K562 (cell line): ENCODE data around the gene MROH2B. TPM values are rescaled to one million over a fixed set of nuclear protein-coding genes. Genes with fewer than 3 reads are reported as not detected.

Experiments
- ATAC-seq: fragments of 200-7000 bp; cut with Tn5 transposase; 3 replicates; pipeline ENCODE4 v1.9.1; 2020; ENCODE audit warnings: moderate library complexity
- BruUV-seq: library from RNA; stranded (reverse); fragments of 400-500 nt; replicated peaks from 2 replicates; lab custom pipeline; 2021; lab: Mats Ljungman, UMichigan
- CTCF ChIA-PET: fragments of 300-600 bp; formaldehyde crosslinking; extraction: SDS; loops from one replicate; lab custom pipeline; 2021; ENCODE audit warnings: low intra/inter-chr PET ratio; lab: Yijun Ruan, JAX
- POLR2A ChIA-PET: fragments of 300-600, 350-650 bp; sonication (Branson Sonifier 250); formaldehyde crosslinking; extraction: SDS; loops from one replicate; lab custom pipeline; 2021; ENCODE audit warnings: antibody characterized with exemption, inconsistent platforms; lab: Yijun Ruan, JAX
- DNase-seq, 4 experiments: peaks; one replicate each; pipeline versions ENCODE4 v3.0.0 to v3.0.0-alpha.2; 2011 to 2018; ENCODE audit warnings: low spot score in 3 of 4, mixed read lengths in 3 of 4; ENCODE audit errors: extremely low read depth in 1 of 4
- FAIRE-seq: peaks from 2 replicates; lab custom pipeline; 2011; peaks lifted over from hg19 to GRCh38; lab: Jason Lieb, UNC
- H2AFZ ChIP-seq: 2 replicates; pipeline ENCODE4 v1.6.0; 2011; ENCODE audit warnings: low read depth, low read length, control low read depth, inconsistent platforms
- H3K27ac ChIP-seq: fragments of 200-600 bp; 3 replicates; pipeline ENCODE4 v1.8.0; 2011; ENCODE audit warnings: low read depth, mild to moderate bottlenecking, control low read depth, inconsistent platforms, low read length, moderate library complexity, mixed read lengths; ENCODE audit errors: extremely low read depth
- H3K27me3 ChIP-seq, 2 experiments: fragments of 300-600 bp in 1 of 2; 2 replicates in 1 of 2; 3 replicates in 1 of 2; pipeline versions ENCODE4 v1.6.0 to v1.8.0; 2011; ENCODE audit warnings: inconsistent platforms in 2 of 2, low read length in 2 of 2, mild to moderate bottlenecking in 1 of 2, mixed read lengths in 1 of 2, moderate library complexity in 1 of 2; ENCODE audit not compliant: control insufficient read depth in 2 of 2, insufficient read depth in 2 of 2
- H3K36me3 ChIP-seq: fragments of 300-600 bp; 3 replicates; pipeline ENCODE4 v1.8.0; 2011; ENCODE audit warnings: mild to moderate bottlenecking, low read length, inconsistent platforms; ENCODE audit not compliant: control insufficient read depth, insufficient read depth
- H3K4me1 ChIP-seq, 2 experiments: fragments of 200-600 bp in 1 of 2; replicated peaks in 1 of 2; 2 replicates in 1 of 2; 3 replicates in 1 of 2; pipeline versions ENCODE4 v1.5.1 to v1.8.0; 2011; ENCODE audit warnings: inconsistent platforms in 2 of 2, low read length in 2 of 2, mild to moderate bottlenecking in 1 of 2, mixed read lengths in 1 of 2, moderate library complexity in 1 of 2; ENCODE audit not compliant: control insufficient read depth in 2 of 2, insufficient read depth in 2 of 2
- H3K4me2 ChIP-seq: 2 replicates; pipeline ENCODE4 v1.6.1; 2011; ENCODE audit warnings: low read length, control low read depth, inconsistent platforms, mixed read lengths; ENCODE audit not compliant: insufficient read depth
- H3K4me3 ChIP-seq: fragments of 200-600 bp; sonication (generic), shearing (Covaris generic); 2 replicates; pipeline ENCODE4 v1.5.1; 2016; ENCODE audit warnings: control low read depth, inconsistent platforms
- H3K79me2 ChIP-seq: fragments of 200-600 bp; 3 replicates; pipeline ENCODE4 v1.8.0; 2011; ENCODE audit warnings: low read length, inconsistent platforms; ENCODE audit not compliant: control insufficient read depth, insufficient read depth
- H3K9ac ChIP-seq, 2 experiments: 2 replicates each; pipeline versions ENCODE4 v1.6.0 to v1.6.1; 2011; ENCODE audit warnings: low read depth in 2 of 2, low read length in 2 of 2, control low read depth in 1 of 2, inconsistent platforms in 1 of 2, mild to moderate bottlenecking in 1 of 2, mixed read lengths in 1 of 2; ENCODE audit not compliant: insufficient read depth in 1 of 2
- H3K9me1 ChIP-seq: one replicate; pipeline ENCODE4 v1.6.0; 2011; ENCODE audit warnings: inconsistent platforms, mild to moderate bottlenecking, low read length, moderate library complexity; ENCODE audit not compliant: control insufficient read depth, insufficient read depth
- H3K9me3 ChIP-seq: replicated peaks from 2 replicates; pipeline ENCODE4 v1.5.1; 2011; ENCODE audit warnings: low read depth, low read length, inconsistent platforms; ENCODE audit not compliant: control insufficient read depth, insufficient read depth
- H4K20me1 ChIP-seq: replicated peaks from 2 replicates; pipeline ENCODE4 v1.6.1; 2011; ENCODE audit warnings: low read length, inconsistent platforms, mixed read lengths; ENCODE audit not compliant: control insufficient read depth, insufficient read depth
- DPF2 ChIP-seq: fragments of 450-650 bp; IDR thresholded peaks from 2 replicates; pipeline ENCODE4 v1.6.1; 2016
- EP300 ChIP-seq: IDR thresholded peaks from 2 replicates; pipeline ENCODE4 v1.6.1; 2012; ENCODE audit warnings: low read length, improper control_type of control experiment
- HDAC6 ChIP-seq: IDR thresholded peaks from 2 replicates; pipeline ENCODE4 v1.6.1; 2012; ENCODE audit warnings: low read depth, mild to moderate bottlenecking, control low read depth, inconsistent platforms, low read length, moderate library complexity
- JUNB ChIP-seq: fragments of 450-650 bp; formaldehyde crosslinking; conservative IDR thresholded peaks from 2 replicates; pipeline ENCODE4 v1.4.0; 2020; ENCODE audit warnings: mild to moderate bottlenecking
- NFE2 ChIP-seq: IDR thresholded peaks from 2 replicates; pipeline ENCODE4 v1.6.1; 2014; ENCODE audit warnings: antibody characterized with exemption, low read depth
- POLR2B ChIP-seq: fragments of 450-650 bp; IDR thresholded peaks from 2 replicates; pipeline ENCODE4 v1.6.1; 2018; ENCODE audit warnings: low read depth; ENCODE audit not compliant: partially characterized antibody
- RB1 ChIP-seq: fragments of 450-650 bp; IDR thresholded peaks from 2 replicates; pipeline ENCODE4 v1.6.1; 2017; ENCODE audit warnings: low read depth, mild to moderate bottlenecking
- RBM25 ChIP-seq: fragments of 200-400 bp; formaldehyde crosslinking; IDR thresholded peaks from 2 replicates; pipeline ENCODE4 v1.6.1; 2018; ENCODE audit warnings: low read length, low read depth, moderate library complexity; ENCODE audit not compliant: severe bottlenecking
- RNF2 ChIP-seq: sonication (generic); IDR thresholded peaks from 2 replicates; pipeline ENCODE4 v1.6.1; 2016
- SMARCE1 ChIP-seq: fragments of 450-650 bp; IDR thresholded peaks from 2 replicates; pipeline ENCODE4 v1.7.1; 2016; ENCODE audit warnings: mild to moderate bottlenecking
- TBP ChIP-seq: optimal IDR thresholded peaks from 2 replicates; pipeline ENCODE3; 2011; ENCODE audit warnings: low read depth, low read length, improper control_type of control experiment
- TCF7 ChIP-seq: sonication (generic); IDR thresholded peaks from 2 replicates; pipeline ENCODE4 v1.6.1; 2016; ENCODE audit warnings: antibody characterized with exemption, borderline replicate concordance
- ZNF79 ChIP-seq: fragments of 250-450 bp; sonication (Bioruptor Pico); IDR thresholded peaks from 2 replicates; pipeline ENCODE4 v1.4.0; 2020; ENCODE audit warnings: low read depth, mild to moderate bottlenecking, moderate library complexity
- WGBS: fragments of 100-300 bp; shearing (Covaris generic); methylation state at CpG from one replicate; pipeline ENCODE4 v1.1.6; 2016; ENCODE audit warnings: low coverage, mixed read lengths; ENCODE audit not compliant: insufficient coverage; ENCODE audit errors: missing lambda C conversion rate; 5-methylcytosine and 5-hydroxymethylcytosine counted together
- in situ Hi-C: fragments of 300-500 bp; cut with MboI; formaldehyde crosslinking; loops from 4 replicates; pipeline ENCODE4 v1.15.0; 2018; ENCODE audit warnings: inconsistent platforms, mixed read lengths
- intact Hi-C: fragments of 100-400 bp; cut with micrococcal nuclease; formaldehyde crosslinking; loops from 2 replicates; pipeline ENCODE4 v1.14.2; 2022
- polyA plus RNA-seq, 8 experiments: library from polyadenylated mRNA; depleted of rRNA in 4 of 8; stranded (reverse) in 5 of 8; unstranded in 3 of 8; fragments of >200 nt; fragmentation: Nextera tagmentation in 2 of 8; fragmentation: Illumina TruSeq in 1 of 8; extraction: Ambion mirVana in 2 of 8; extraction: Trizol in 1 of 8; gene quantifications; 2 replicates each; pipeline versions ENCODE4 v1.2.1 to v1.2.3, GENCODE V29; 2011 to 2014; ENCODE audit warnings: inconsistent platforms in 1 of 8, missing spikeins in 1 of 8
- total RNA-seq, 7 experiments: library from RNA; depleted of rRNA in 6 of 7; stranded (reverse); fragments of >200 nt in 6 of 7; fragmentation: Illumina TruSeq in 2 of 7; extraction: Trizol in 2 of 7; gene quantifications; 2 replicates each; pipeline versions ENCODE4 v1.2.1 to v1.2.3, GENCODE V29; 2011 to 2021; ENCODE audit warnings: low replicate concordance in 1 of 7
- TF ChIP-seq, protein P1 (sequence below), 2 experiments: fragments of 150-350 bp in 1 of 2; IDR thresholded peaks; 2 replicates each; pipeline ENCODE4 v1.6.1; 2012 to 2016; ENCODE audit warnings: low read depth in 2 of 2, low read length in 2 of 2, mild to moderate bottlenecking in 1 of 2, moderate library complexity in 1 of 2

The MROH2B gene
- total and polyA plus RNA-seq, 9 of the 15 experiments (the other 6 are each of a cell fraction or from before 2014, with no cell fraction given): not detected

- ChIA-PET POLR2A (no interaction called here), CTCF (no interaction called here)
- Histone ChIP-seq H4K20me1 (no peaks in the 10 kb centered on the region), H3K9ac (no peak overlapping the region), H3K9me1 (no peaks in the 10 kb centered on the region), H3K36me3 (no peaks in the 10 kb centered on the region), H3K4me1 (no peaks in the 10 kb centered on the region), H2AFZ (no peak overlapping the region), H3K4me2 (no peak overlapping the region), H3K27me3 (no peaks in the 10 kb centered on the region), H3K9me3 (no peaks in the 10 kb centered on the region), H3K4me3 (no peak overlapping the region), H3K79me2 (no peaks in the 10 kb centered on the region), H3K27ac (no peak overlapping the region)
- intact Hi-C loops (no loop called here), in situ Hi-C loops (no loop called here)
- FAIRE-seq: no peak
- BruUV-seq: no TSS peak
- 0% methylated on average over 6 of the region's 6 CpGs for WGBS
- no peak for DNase-seq
- TF ChIP-seq POLR2B (no peak), RBM25 (no peak), EP300 (no peak), DPF2 (no peak), TCF7 (no peak), RB1 (no peak)
- no peak for ATAC-seq
Observed at GRCh38 chr5:41010572-41010971, 60.6 kb downstream of the MROH2B start.

GRCh38 chr5:41009232-41009631 is 61.9 kb downstream of the MROH2B start:
- H3K4me2 ChIP-seq: no peak overlapping the region
- CTCF ChIA-PET: no interaction called here
- no peak for FAIRE-seq
- TF ChIP-seq ZNF79 (no peak), HDAC6 (no peak), RNF2 (no peak), NFE2 (no peak), JUNB (CRISPR knock-in tag) (no peak), TBP (no peak), SMARCE1 (no peak)
- TF ChIP-seq, protein P1, sequence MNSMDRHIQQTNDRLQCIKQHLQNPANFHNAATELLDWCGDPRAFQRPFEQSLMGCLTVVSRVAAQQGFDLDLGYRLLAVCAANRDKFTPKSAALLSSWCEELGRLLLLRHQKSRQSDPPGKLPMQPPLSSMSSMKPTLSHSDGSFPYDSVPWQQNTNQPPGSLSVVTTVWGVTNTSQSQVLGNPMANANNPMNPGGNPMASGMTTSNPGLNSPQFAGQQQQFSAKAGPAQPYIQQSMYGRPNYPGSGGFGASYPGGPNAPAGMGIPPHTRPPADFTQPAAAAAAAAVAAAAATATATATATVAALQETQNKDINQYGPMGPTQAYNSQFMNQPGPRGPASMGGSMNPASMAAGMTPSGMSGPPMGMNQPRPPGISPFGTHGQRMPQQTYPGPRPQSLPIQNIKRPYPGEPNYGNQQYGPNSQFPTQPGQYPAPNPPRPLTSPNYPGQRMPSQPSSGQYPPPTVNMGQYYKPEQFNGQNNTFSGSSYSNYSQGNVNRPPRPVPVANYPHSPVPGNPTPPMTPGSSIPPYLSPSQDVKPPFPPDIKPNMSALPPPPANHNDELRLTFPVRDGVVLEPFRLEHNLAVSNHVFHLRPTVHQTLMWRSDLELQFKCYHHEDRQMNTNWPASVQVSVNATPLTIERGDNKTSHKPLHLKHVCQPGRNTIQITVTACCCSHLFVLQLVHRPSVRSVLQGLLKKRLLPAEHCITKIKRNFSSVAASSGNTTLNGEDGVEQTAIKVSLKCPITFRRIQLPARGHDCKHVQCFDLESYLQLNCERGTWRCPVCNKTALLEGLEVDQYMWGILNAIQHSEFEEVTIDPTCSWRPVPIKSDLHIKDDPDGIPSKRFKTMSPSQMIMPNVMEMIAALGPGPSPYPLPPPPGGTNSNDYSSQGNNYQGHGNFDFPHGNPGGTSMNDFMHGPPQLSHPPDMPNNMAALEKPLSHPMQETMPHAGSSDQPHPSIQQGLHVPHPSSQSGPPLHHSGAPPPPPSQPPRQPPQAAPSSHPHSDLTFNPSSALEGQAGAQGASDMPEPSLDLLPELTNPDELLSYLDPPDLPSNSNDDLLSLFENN (IDR thresholded peaks at IDR 0.05; ENCODE audit: low read depth in 2 of 2, low read length in 2 of 2): no peak

More at GRCh38 chr5:41009232-41009631, 61.9 kb downstream of the MROH2B start:
- no peaks in the 10 kb centered on the region for H4K20me1 ChIP-seq
- in situ Hi-C loops: no loop called here
- H3K9ac ChIP-seq: no peak overlapping the region
- no peaks in the 10 kb centered on the region for H3K4me1 ChIP-seq
- ATAC-seq: no peak
- H3K27me3 ChIP-seq: peaks cover 2 to 6% of the 10 kb centered on the region in 2 experiments; a peak in 3 of 5 replicates
- H3K4me3 ChIP-seq: no peak overlapping the region
- no peaks in the 10 kb centered on the region for H3K79me2 ChIP-seq
- intact Hi-C loops: no loop called here
- POLR2A ChIA-PET: no interaction called here
- no peaks in the 10 kb centered on the region for H3K36me3 ChIP-seq
- no peaks in the 10 kb centered on the region for H3K9me3 ChIP-seq
- DNase-seq: no peak
- 0% methylated on average over 4 of the region's 4 CpGs for WGBS
- H3K27ac ChIP-seq: no peak overlapping the region
- H2AFZ ChIP-seq: no peak overlapping the region
- no TSS peak for BruUV-seq
- H3K9me1 ChIP-seq: no peaks in the 10 kb centered on the region
